Glutamatergic neuron (in vitro differentiated cells): ENCODE measurements around the gene RPL32. TPM values are rescaled to one million over a fixed set of nuclear protein-coding genes. Genes with fewer than 3 reads are reported as not detected.
A peak's percentile ranks its signal among the peaks of the same experiment; 100 is the strongest.

Source experiments
- DNase-seq: peaks from one replicate; pipeline ENCODE4 v3.0.0; 2022
- H3K27ac Mint-ChIP-seq: one replicate; pipeline ENCODE4 v1.8.0; 2020; ENCODE audit warnings: mild to moderate bottlenecking, mixed read lengths, inconsistent platforms; ENCODE audit not compliant: unreplicated experiment
- H3K27me3 Mint-ChIP-seq: one replicate; pipeline ENCODE4 v1.8.0; 2020; ENCODE audit warnings: mild to moderate bottlenecking, moderate library complexity, mixed read lengths, inconsistent platforms; ENCODE audit not compliant: unreplicated experiment
- H3K36me3 Mint-ChIP-seq: one replicate; pipeline ENCODE4 v1.8.0; 2020; ENCODE audit warnings: mild to moderate bottlenecking, mixed read lengths, inconsistent platforms; ENCODE audit not compliant: unreplicated experiment
- H3K4me1 Mint-ChIP-seq: one replicate; pipeline ENCODE4 v1.8.0; 2020; ENCODE audit warnings: mild to moderate bottlenecking, low read depth, mixed read lengths, inconsistent platforms; ENCODE audit not compliant: unreplicated experiment
- H3K4me3 Mint-ChIP-seq: one replicate; pipeline ENCODE4 v1.8.0; 2020; ENCODE audit warnings: mild to moderate bottlenecking, mixed read lengths, inconsistent platforms; ENCODE audit not compliant: unreplicated experiment
- H3K9me3 Mint-ChIP-seq: one replicate; pipeline ENCODE4 v1.8.0; 2020; ENCODE audit warnings: mild to moderate bottlenecking, moderate library complexity, mixed read lengths, inconsistent platforms; ENCODE audit not compliant: unreplicated experiment
- long read RNA-seq: library from polyadenylated mRNA; unstranded; transcript quantifications from one replicate; pipeline ENCODE4 v2.0.0, GENCODE V29; 2020; ENCODE audit not compliant: unreplicated experiment
- total RNA-seq: library from RNA; stranded (reverse); fragmentation: NEBNext Ultra II Directional; extraction: Animal tissue kit (Norgen Biotek cat#: 25700); gene quantifications from one replicate; pipeline ENCODE4 v1.2.1, GENCODE V29; 2021; ENCODE audit not compliant: unreplicated experiment
- TF ChIP-seq, protein P1 (sequence below): fragments of 200-600 bp; sonication (generic); IDR thresholded peaks from one replicate; pipeline ENCODE4 v1.5.0; 2021; ENCODE audit not compliant: partially characterized antibody, unreplicated experiment

RPL32 gene
- total RNA-seq: 966 TPM
- long read RNA-seq, transcript RPL32-203 (4 exons, 1,749 nt): minor isoform, 8 of 937 reads
- long read RNA-seq, transcript RPL32-204 (4 exons, 2,117 nt): major isoform, 898 of 937 reads
- long read RNA-seq, transcript RPL32-202 (3 exons, 1,734 nt): minor isoform, 22 of 937 reads
- long read RNA-seq, partial matches to known transcripts: 1 of 937 reads
- long read RNA-seq, other reads (novel, unspliced or antisense): 5 of 937 reads

DNA sequence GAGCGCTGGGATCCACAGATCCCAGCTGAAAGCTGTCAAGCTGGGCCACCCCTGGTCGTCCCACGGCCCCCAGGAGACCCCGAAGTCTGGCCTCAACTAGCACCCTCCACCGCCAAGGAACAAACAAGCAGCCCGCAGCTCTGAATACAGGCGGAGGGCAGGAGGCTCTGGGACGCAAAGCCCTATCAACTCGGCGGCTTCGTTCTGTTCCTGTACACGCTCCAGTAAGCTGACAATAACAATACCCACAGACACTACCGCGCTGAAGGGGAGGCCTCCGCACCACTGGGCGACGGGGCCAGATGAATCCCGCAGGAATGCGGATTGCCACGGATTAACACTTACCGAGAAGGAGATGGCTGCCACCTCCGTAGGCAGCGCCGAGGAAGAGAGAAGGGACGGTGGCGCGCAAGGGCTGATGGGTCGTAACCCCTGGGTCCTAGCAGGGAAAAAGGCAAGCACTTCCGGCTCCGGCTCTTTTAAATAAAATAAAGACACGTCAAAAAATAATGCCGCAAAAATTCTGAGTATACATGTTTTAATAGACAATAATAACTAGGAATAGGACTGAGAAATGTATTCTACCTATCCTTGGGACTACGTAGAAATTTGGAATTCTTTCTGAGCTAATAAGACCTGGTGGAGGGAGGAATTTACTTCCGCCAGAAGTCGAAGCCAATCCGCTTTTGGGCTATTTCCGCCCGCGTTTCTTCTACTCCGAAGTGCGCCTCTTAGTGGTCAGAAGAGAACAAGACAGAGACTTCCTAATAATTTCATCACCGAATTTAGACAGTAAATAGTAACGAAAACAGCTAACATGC, at the start of gene RPL32:
Gene RPL32 (minus strand): TSS at position 417 of the 821 bp plus-strand sequence. CDS start 1,328 bp downstream, outside the sequence.
- peaks cover 6% of the 10 kb centered on the region for H3K9me3 Mint-ChIP-seq
- peak within 1 kb of the TSS; percentile 97 for H3K27ac Mint-ChIP-seq
- H3K36me3 Mint-ChIP-seq: no peaks in the 10 kb centered on the region
- peak within 1 kb of the TSS; percentile 98 for H3K4me3 Mint-ChIP-seq
- peaks cover 6% of the 10 kb centered on the region for H3K27me3 Mint-ChIP-seq
- peaks cover 17% of the 10 kb centered on the region for H3K4me1 Mint-ChIP-seq
- TF ChIP-seq, protein P1, sequence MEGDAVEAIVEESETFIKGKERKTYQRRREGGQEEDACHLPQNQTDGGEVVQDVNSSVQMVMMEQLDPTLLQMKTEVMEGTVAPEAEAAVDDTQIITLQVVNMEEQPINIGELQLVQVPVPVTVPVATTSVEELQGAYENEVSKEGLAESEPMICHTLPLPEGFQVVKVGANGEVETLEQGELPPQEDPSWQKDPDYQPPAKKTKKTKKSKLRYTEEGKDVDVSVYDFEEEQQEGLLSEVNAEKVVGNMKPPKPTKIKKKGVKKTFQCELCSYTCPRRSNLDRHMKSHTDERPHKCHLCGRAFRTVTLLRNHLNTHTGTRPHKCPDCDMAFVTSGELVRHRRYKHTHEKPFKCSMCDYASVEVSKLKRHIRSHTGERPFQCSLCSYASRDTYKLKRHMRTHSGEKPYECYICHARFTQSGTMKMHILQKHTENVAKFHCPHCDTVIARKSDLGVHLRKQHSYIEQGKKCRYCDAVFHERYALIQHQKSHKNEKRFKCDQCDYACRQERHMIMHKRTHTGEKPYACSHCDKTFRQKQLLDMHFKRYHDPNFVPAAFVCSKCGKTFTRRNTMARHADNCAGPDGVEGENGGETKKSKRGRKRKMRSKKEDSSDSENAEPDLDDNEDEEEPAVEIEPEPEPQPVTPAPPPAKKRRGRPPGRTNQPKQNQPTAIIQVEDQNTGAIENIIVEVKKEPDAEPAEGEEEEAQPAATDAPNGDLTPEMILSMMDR: peak; percentile 80
- DNase-seq: peak; percentile 85

- H3K36me3 Mint-ChIP-seq: peaks cover 7% of the 10 kb centered on the region
- no peak for DNase-seq
- peaks cover 22% of the 10 kb centered on the region for H3K27me3 Mint-ChIP-seq
- no peak overlapping the region for H3K4me3 Mint-ChIP-seq
- TF ChIP-seq, protein P1: no peak
- H3K27ac Mint-ChIP-seq: no peak overlapping the region
- peaks cover 13% of the 10 kb centered on the region for H3K9me3 Mint-ChIP-seq
- peaks cover 29% of the 10 kb centered on the region for H3K4me1 Mint-ChIP-seq
Measured at GRCh38 chr3:12890610-12891390, 49.4 kb upstream of the RPL32 start.

DNA sequence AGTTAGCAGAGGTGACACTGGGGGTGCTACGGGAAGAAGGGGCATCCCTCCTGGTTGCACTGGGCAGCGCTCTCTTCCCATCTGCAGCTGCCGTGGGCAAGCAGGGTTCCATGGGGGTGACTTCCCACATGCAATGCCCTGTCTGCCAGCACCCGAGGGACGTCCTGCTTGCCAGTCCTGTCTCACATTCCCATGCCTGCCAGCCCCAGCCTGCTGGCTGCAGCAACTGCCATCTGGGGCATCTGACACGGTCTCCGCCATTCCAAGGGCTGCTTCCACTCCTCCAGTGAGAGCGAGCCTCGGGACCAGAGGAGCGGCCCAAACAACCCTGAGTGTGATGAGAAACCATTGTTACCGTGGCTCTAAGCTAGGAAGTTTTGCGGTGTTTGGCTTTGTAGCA, 45.4 kb upstream of the RPL32 start:
- no peaks in the 10 kb centered on the region for H3K9me3 Mint-ChIP-seq
- H3K27ac Mint-ChIP-seq: no peak overlapping the region
- no peak for DNase-seq
- no peak overlapping the region for H3K4me3 Mint-ChIP-seq
- TF ChIP-seq, protein P1: no peak
- peaks cover 5% of the 10 kb centered on the region for H3K36me3 Mint-ChIP-seq
- H3K4me1 Mint-ChIP-seq: peaks cover under 1% of the 10 kb centered on the region
- H3K27me3 Mint-ChIP-seq: peaks cover 5% of the 10 kb centered on the region

DNA sequence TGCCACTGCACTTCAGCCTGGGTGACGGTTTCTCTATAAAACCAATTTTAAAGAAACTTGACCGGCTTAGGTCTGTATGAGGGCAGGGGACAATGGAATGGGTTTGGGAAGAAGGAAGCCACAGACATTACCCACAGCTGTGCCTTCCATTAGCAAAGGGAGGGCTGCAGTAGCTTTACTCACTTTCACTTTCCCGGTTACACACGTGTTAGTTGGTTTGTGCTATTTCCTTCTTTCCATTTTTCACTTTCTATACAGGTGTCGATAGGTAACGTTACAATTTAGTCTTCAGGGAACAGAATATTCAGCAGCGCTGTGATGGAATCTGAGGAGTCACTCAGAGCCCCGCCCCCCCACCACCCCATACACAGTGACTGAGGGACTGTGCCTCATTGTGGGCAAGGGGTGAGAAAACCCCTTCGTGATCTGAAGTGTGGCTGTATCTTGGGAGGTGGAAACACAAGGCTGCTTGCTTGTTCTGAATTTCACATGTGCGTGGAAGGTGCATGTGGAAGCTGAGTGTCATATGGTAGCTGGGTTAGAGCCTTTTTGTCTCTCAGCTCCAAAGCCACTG, 44.8 kb upstream of the RPL32 start:
- Mint-ChIP-seq H3K4me1 (no peaks in the 10 kb centered on the region), H3K27me3 (peaks cover 5% of the 10 kb centered on the region), H3K27ac (no peak overlapping the region), H3K4me3 (no peak overlapping the region), H3K9me3 (peaks cover 2% of the 10 kb centered on the region), H3K36me3 (peaks cover 5% of the 10 kb centered on the region)
- TF ChIP-seq, protein P1: no peak
- DNase-seq: no peak
